ENCODE measurements around the gene CCDC8. TPM values are rescaled to one million over a fixed set of nuclear protein-coding genes. Genes with fewer than 3 reads are reported as not detected.
A peak's percentile ranks its signal among the peaks of the same experiment; 100 is the strongest.

CCDC8 gene
- total and polyA plus RNA-seq, 8 donors, result 0.29 to 22.9 (median 2.6) TPM; not detected in 2

DNA sequence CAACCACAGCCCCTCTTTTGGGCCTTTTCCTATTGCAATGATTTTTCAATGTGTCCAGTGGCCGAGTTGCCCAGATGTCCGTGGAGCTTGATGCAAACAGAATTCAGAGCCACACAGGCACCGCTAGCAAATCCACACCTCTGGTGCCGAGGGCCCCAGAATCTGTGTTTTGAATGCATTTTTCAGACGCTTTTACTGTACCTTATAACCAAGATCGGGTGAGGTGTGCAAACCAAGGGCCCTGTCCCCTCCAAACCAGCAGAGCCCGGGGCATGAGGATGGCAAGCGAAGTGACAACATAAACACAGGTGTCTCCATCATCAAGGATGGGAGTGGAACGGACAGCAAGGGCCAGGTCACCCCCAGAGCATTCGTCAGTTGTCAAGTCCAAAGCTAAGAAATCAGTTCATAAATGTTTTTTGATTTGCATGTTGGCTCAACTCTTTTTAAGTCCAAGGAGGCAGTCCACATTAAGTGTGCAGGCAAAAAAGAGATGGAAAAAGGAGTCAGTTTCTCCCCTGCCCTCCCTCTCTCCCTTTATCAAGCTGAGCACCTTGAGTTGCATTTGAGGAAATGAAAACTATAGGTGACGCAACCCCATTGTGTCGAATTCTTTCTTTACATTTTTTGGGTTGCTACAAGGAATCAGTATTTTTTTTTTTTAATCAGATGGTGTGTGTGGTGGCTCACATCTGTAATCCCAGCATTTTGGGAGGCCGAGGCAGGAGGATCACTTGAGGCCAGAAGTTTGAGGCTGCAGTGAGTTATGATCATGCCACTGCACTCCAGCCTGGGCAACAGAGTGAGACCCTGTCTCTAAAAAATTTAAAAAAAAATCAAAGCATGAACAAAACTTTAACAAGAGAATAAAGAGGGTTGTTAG lies 2.9 kb downstream of the CCDC8 start:
- Histone ChIP-seq H3K36me3 (no peaks in the 10 kb centered on the region), H3K27ac (no peak overlapping the region), H3K9me3 (no peaks in the 10 kb centered on the region), H3K27me3 (peaks cover 14 to 99% (median 55%) of the 10 kb centered on the region in 3 donors), H3K4me3 (no peak overlapping the region), H3K4me1 (peaks cover 14 to 51% (median 32%) of the 10 kb centered on the region in 4 donors)
- TF ChIP-seq, protein P1, sequence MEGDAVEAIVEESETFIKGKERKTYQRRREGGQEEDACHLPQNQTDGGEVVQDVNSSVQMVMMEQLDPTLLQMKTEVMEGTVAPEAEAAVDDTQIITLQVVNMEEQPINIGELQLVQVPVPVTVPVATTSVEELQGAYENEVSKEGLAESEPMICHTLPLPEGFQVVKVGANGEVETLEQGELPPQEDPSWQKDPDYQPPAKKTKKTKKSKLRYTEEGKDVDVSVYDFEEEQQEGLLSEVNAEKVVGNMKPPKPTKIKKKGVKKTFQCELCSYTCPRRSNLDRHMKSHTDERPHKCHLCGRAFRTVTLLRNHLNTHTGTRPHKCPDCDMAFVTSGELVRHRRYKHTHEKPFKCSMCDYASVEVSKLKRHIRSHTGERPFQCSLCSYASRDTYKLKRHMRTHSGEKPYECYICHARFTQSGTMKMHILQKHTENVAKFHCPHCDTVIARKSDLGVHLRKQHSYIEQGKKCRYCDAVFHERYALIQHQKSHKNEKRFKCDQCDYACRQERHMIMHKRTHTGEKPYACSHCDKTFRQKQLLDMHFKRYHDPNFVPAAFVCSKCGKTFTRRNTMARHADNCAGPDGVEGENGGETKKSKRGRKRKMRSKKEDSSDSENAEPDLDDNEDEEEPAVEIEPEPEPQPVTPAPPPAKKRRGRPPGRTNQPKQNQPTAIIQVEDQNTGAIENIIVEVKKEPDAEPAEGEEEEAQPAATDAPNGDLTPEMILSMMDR (IDR thresholded peaks at IDR 0.05), result no peak
- intact Hi-C loops (cut with DNase I; ENCODE audit: low total_unique reads), result no loop called here
- no peak for DNase-seq
- WGBS, 5 donors, result 82 to 86% (median 83%) methylated on average over 13 of the region's 13 CpGs

DNA sequence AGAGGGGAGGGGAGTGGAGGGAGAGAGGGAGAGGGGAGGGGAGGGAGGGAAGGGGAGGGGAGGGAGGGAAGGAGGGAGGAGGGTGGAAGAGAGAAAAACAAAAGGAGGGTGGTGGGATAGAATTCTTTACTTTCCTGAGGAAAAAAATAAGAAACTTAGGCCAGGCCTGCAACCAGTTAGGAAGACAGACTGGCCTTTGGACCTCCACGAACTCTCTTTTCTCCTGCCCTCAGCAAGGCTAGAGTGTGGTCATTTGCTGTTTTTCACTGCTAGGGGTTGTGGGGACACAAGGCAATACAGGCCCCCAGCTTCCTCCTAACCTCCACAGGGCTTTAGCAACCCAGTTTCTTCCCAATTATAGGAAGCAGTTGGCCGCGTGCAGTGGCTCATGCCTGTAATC lies 4.2 kb downstream of the CCDC8 start:
- WGBS, 5 donors, result 69 to 93% (median 80%) methylated on average over 3 of the region's 3 CpGs
- H3K4me1 ChIP-seq, result peaks cover 25 to 60% (median 44%) of the 10 kb centered on the region in 4 donors
- TF ChIP-seq EP300 (IDR thresholded peaks at IDR 0.05) (no peak), POLR2A (IDR thresholded peaks at IDR 0.05) (no peak), POLR2AphosphoS5 (IDR thresholded peaks at IDR 0.05) (no peak)

DNA sequence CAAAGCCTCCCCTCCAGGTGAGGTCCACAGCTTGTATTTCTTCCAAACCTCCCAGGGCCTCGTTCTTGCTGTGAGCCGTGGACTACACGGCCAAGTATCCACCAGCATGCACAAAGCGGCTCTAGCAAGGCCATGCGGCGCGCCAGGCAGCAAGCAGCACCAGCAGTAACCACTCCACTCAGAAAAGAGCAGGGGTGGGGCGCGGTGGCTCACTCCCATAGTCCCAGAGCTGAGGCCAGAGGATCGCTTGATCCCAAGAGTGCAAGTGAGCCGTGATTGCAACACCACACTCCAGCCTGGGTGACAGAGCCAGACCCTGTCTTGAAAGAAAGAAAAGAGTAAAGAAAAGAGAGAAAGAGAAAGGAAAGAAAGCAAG lies 4.7 kb downstream of the CCDC8 start:
- no peak for TF ChIP-seq EP300 (IDR thresholded peaks at IDR 0.05)
- no peak for TF ChIP-seq POLR2AphosphoS5 (IDR thresholded peaks at IDR 0.05)
- no peak for TF ChIP-seq POLR2A (IDR thresholded peaks at IDR 0.05)
- TF ChIP-seq, protein P1 (IDR thresholded peaks at IDR 0.05), result no peak
- Histone ChIP-seq H3K4me1 (peaks cover 29 to 66% (median 49%) of the 10 kb centered on the region in 4 donors), H3K27ac (peak overlapping the region in 3 of 5 donors; percentile 44 to 62 (median 46)), H3K9me3 (no peaks in the 10 kb centered on the region), H3K36me3 (no peaks in the 10 kb centered on the region), H3K4me3 (no peak overlapping the region), H3K27me3 (peaks cover 14 to 99% (median 52%) of the 10 kb centered on the region in 3 donors)
- 5 to 9% (median 7%) methylated on average over 11 of the region's 11 CpGs for WGBS, 5 donors
- intact Hi-C loops (cut with DNase I; ENCODE audit: low total_unique reads), result no loop called here
- peak; percentile 48 to 87 for DNase-seq

More for the DNA sequence above, 4.2 kb downstream of the CCDC8 start:
- peak in 1 of 2 donors; percentile 23 for DNase-seq
- H3K4me3 ChIP-seq, result no peak overlapping the region
- H3K27me3 ChIP-seq, result peaks cover 14 to 99% (median 52%) of the 10 kb centered on the region in 3 donors
- no peaks in the 10 kb centered on the region for H3K9me3 ChIP-seq
- intact Hi-C loops (cut with DNase I; ENCODE audit: low total_unique reads), result no loop called here
- H3K27ac ChIP-seq, result peak overlapping the region in 2 of 5 donors; percentile 44 to 46
- no peaks in the 10 kb centered on the region for H3K36me3 ChIP-seq

DNA sequence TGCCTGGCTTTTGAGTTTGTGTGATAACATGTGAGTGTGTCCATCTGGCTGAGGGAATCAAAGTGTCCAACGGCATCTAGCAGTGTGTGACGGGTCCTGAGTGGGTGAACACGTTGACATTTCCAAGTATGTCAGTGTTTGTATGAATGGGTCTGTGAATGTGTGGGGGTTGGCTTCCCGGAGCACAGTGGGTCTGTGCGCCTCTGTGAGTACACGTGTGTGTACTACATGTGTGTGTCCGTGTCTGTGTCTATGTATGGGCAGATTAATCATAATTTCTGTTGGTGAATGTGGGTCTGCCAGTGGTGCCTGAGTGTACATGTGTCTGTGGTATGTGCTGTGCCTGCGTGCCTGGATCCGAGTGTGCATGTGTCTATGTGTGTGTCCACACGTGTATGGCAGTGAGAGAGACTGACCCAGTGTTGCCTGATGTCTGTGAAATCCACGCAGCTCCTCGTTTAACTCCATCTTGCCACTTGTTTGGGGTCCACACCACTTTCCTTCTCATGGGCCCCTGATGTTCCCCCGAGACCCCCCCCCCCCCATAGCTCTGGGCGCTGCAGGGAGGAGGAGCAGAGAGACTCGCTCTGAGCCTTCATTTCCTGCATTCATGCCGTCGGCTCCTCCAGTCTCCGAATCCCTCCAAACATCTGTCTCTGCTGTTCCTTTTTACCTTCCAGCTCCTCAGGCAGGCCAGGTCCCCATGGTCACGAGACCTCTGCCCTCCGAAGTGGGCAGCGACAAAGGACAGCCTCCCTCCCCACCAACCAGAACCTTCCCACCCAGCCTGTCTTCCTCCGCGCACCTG lies 5.3 kb downstream of the CCDC8 start:
- H3K36me3 ChIP-seq, result no peaks in the 10 kb centered on the region
- peak in 1 of 2 donors; percentile 28 for DNase-seq
- intact Hi-C loops (cut with DNase I; ENCODE audit: low total_unique reads), result no loop called here
- no peaks in the 10 kb centered on the region for H3K9me3 ChIP-seq
- peaks cover 24 to 62% (median 46%) of the 10 kb centered on the region in 4 donors for H3K4me1 ChIP-seq
- 35 to 47% (median 41%) methylated on average over 21 to 23 of the region's 23 CpGs for WGBS, 5 donors
- TF ChIP-seq POLR2A (IDR thresholded peaks at IDR 0.05), result no peak
- TF ChIP-seq, protein P1 (IDR thresholded peaks at IDR 0.05), result no peak
- no peak for TF ChIP-seq POLR2AphosphoS5 (IDR thresholded peaks at IDR 0.05)
- TF ChIP-seq EP300 (IDR thresholded peaks at IDR 0.05), result no peak
- H3K27me3 ChIP-seq, result peaks cover 14 to 99% (median 47%) of the 10 kb centered on the region in 3 donors
- H3K27ac ChIP-seq, result peak overlapping the region in 3 of 5 donors; percentile 44 to 62 (median 46)
- no peak overlapping the region for H3K4me3 ChIP-seq
